ENCODE measurements around the gene IRF2.

The IRF2 gene

GRCh38 chr4:184370711-184371389, 103.5 kb downstream of the IRF2 start:
- no peak for DNase-seq (ENCODE audit: low read depth in 2 of 2, low spot score in 1 of 2)

- no peak for DNase-seq (ENCODE audit: low read depth in 2 of 2, low spot score in 1 of 2)
Measured at GRCh38 chr4:184369871-184370270, 104.5 kb downstream of the IRF2 start.

- no peak for DNase-seq (ENCODE audit: low read depth in 2 of 2, low spot score in 1 of 2)
Measured at GRCh38 chr4:184368731-184369130, 105.6 kb downstream of the IRF2 start.

DNA sequence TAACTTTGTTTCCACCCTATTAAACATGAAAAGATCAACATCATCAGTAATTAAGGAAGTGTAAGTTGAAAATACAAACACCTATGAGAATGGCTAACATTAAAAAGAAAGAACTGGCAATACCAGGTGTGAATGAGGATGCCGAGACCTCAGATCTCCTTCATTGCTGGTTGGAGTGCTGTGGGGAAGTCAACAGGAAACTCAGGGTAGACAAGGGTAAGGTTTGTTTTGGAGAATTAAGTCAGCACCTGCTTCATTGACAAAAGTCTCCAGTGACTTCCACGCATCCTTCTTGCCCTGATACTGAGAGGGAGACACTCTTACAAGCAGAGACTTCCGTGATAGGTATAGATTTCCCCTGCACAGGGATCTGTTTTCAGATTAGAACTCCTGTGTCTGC, 106.1 kb downstream of the IRF2 start:
- DNase-seq (ENCODE audit: low read depth in 2 of 2, low spot score in 1 of 2) = no peak

- DNase-seq (ENCODE audit: low read depth in 2 of 2, low spot score in 1 of 2) = no peak
Measured at GRCh38 chr4:184364100-184364921, 110.0 kb downstream of the IRF2 start.

- DNase-seq (ENCODE audit: low read depth in 2 of 2, low spot score in 1 of 2) = no peak
Measured at GRCh38 chr4:184363258-184363657, 111.1 kb downstream of the IRF2 start.

- no peak for DNase-seq (ENCODE audit: low read depth in 2 of 2, low spot score in 1 of 2)
Measured at GRCh38 chr4:184362396-184362795, 112.0 kb downstream of the IRF2 start.

DNA sequence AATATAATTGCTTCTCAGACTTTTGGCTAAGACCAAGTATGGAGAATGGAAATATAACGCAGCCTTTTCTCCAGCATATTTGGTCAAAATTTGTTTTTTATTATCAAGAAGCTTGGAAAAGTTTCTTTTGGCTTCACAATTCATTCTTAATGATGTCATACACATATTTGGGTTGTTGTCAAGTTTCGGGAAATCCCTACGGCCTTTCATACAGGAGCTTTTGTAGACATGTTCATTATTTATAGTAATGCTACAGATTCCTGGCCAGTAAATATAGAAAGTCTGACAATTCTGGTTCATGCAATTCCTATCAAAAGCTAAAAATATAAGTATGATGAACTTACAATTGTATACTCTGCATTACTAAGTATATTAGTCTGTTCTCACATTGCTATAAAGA, 112.9 kb downstream of the IRF2 start:
- no peak for DNase-seq (ENCODE audit: low read depth in 2 of 2, low spot score in 1 of 2)

- DNase-seq (ENCODE audit: low read depth in 2 of 2, low spot score in 1 of 2) = no peak
Measured at GRCh38 chr4:184359888-184360287, 114.5 kb downstream of the IRF2 start.

GRCh38 chr4:184358521-184359232, 115.7 kb downstream of the IRF2 start:
- no peak for DNase-seq (ENCODE audit: low read depth in 2 of 2, low spot score in 1 of 2)

DNA sequence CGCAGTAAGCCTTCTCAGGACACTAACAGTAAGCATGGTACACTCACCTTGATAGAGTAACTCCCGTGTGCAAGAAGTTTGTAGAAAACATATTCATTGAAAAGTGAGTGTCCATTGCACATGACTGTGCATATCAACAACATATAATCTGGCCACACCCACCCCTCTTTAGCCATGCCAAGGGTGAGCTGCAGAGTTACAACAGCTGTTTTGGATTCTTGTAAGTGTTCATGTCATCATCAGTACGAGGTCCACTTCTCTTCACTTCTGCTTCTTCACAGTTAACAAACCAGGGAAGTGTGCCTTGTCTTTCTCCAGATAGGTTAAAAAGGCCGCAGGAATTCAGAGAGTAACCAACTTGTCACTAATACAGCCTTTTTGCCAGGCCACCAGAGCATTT, 116.6 kb downstream of the IRF2 start:
- no peak for DNase-seq (ENCODE audit: low read depth in 2 of 2, low spot score in 1 of 2)

DNA sequence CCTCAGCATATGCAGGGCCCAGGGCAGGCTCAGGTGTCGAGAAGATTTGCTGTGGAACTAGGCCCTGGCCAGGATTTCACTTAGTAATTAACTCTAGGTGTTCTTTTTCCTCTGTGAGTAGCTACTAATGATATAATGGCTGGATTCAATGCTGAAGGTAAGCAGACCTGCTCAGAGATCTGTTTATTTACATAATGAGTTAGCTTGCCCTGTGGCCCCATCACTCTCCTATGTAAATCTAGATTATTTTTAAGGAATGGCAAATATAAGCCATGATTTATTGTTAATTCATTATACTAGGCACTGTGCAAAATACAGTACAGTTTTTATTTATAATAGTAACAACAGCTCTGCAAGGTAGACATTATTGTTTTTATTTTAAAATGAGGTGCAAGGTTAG, 117.2 kb downstream of the IRF2 start:
- DNase-seq (ENCODE audit: low read depth in 2 of 2, low spot score in 1 of 2) = no peak

DNA sequence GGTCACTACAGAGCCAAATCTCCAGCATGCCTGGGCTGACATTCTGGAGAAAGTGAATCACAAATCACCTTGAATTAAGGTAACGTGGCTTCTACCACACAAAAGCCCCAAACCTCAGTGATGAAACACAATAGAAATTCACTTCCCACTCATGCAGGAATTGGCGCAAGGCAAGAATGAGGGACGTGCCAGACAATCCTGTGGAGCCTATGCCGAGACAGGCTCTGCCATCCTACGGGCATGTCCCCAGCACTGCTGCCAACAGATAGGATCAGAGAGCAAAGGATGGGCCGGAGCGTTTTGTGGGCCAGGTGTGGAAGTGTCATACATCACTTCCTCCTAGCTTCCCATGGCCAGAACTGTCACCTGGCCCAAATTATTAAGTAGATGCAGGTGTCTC, 118.0 kb downstream of the IRF2 start:
- no peak for DNase-seq (ENCODE audit: low read depth in 2 of 2, low spot score in 1 of 2)

GRCh38 chr4:184355857-184356256, 118.5 kb downstream of the IRF2 start:
- DNase-seq (ENCODE audit: low read depth in 2 of 2, low spot score in 1 of 2) = no peak

GRCh38 chr4:184355111-184355604, 119.2 kb downstream of the IRF2 start:
- DNase-seq (ENCODE audit: low read depth in 2 of 2, low spot score in 1 of 2) = no peak

DNA sequence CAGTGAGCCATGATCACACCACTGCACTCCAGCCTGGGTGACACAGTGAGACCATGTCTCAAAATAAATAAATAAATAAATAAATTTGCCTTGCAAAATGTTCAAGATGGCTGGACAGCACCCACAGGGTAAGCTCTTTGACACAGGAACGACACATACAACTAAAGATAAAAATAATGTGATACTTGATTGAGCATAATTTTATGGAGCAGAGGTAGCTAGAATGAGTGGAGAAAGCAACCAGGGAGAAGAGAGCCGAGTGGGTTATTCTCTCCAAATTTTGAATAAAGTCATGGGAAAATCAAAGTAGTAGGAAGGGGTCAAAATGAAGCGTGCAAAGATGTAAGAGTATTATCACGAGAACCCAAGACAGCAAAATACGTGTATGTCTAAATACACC, 121.5 kb downstream of the IRF2 start:
- DNase-seq (ENCODE audit: low read depth in 2 of 2, low spot score in 1 of 2) = no peak

DNA sequence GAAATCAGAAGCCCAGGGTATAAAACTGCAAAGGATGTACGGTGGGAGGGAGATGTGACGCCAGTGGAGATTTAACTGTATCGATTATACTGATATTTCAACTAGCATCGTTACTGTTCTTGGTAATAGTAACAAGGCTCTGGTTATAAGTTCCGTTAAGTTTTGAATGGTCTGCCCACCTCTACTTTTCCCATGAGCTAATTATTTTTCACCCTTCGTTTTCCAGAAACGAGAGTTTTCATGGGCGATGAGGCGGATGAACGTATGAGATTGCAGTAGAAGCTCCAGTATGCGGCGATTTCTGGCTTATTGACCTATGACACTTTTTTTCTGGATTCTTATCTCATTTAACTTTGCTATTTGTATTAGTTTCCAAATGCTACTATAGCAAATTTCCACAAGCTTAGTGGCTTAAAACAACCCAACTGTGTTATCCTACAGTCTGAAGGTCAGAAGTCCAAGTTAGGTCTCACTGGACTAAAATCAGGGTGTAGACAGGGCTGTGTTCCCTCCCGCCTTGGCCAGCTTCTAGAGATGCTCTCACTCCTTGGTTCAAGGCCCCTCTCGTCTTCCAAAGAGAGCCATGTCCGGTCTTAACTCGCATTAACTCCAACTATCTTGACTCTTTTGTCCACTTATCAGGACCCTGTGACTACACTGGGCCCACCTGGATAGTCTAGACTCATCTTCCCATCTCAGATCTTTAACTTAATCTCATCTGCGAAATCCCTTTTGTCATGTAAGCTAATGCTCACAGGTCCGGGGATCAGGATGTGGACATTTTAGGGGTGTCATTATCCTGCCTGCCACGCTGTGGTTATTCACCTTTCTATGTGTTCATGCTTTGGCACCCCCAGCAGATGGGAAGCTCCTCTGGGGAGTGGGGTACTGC, 122.5 kb downstream of the IRF2 start:
- no peak for DNase-seq (ENCODE audit: low read depth in 2 of 2, low spot score in 1 of 2)

DNA sequence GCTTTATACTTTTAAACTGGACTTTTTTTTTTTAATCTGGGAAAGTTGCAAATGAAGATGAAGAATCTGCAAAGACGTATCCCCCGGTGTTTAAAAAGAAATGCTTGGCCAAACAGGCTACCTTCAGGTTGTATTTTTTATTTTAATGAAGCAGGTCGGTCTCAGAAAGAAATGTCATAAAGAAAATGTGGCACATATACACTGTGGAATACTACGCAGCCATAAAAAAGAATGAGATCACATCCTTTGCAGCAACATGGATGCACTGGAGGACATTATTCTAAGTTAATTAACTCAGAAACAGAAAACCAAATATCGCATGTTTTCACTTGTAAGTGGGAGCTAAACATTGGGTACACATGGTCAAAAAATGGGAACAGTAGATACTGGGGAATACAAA, 123.4 kb downstream of the IRF2 start:
- DNase-seq (ENCODE audit: low read depth in 2 of 2, low spot score in 1 of 2) = no peak

GRCh38 chr4:184350213-184350817, 124.0 kb downstream of the IRF2 start:
- no peak for DNase-seq (ENCODE audit: low read depth in 2 of 2, low spot score in 1 of 2)

DNA sequence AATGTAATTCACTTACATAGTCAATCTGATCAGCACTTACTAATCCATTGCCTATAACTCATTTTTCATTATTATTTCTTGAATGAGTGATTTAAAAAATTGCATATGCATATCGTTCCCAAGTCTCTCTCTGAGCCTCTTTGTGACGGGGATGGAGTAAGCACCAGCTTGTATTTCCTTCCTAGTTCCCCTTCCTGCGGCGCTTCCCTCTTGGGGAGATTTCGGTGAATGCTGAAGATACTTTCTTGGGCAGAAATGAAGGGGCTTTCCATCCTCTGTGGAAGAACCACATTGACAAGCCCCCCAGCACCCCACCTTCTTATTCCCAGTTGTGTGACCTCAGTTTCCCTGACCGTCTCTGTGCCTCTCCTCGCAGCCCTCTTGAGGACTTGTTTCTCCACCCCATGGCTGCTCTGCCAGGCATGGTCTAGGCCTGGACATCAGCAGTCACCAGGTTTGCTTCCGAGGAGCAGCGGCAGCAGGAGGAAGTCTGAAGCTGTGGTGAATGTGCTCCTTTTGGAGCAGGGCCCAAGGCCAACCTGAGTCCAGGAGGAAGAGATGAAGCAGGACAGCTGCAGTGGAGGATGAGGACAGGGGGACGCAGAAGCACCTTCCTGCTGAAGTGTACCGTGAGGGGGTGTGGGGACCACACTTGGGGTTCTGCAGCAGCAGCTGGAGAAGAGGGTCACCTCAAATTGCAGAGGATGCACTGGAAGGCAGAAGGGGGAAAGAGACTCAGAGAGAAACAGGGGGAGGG, 124.9 kb downstream of the IRF2 start:
- no peak for DNase-seq (ENCODE audit: low read depth in 2 of 2, low spot score in 1 of 2)
